Sigmoid colon (tissue), 4 donors: ENCODE results near the gene LRP1.

ENCODE experiments used
- EP300 ChIP-seq, 4 donors: sonication (generic); formaldehyde crosslinking; IDR thresholded peaks; one replicate each; pipeline ENCODE4 v1.6.1; 2017; ENCODE audit warnings: antibody characterized with exemption in 4 of 4
- TF ChIP-seq, protein P1 (sequence below), 4 experiments: fragments of 450-650 bp in 3 of 4; fragments of 200-600 bp in 1 of 4; IDR thresholded peaks; one replicate each; pipeline ENCODE4 v1.5.1; 2016 to 2019; ENCODE audit warnings: antibody characterized with exemption in 4 of 4, mild to moderate bottlenecking in 3 of 4, moderate library complexity in 2 of 4

DNA sequence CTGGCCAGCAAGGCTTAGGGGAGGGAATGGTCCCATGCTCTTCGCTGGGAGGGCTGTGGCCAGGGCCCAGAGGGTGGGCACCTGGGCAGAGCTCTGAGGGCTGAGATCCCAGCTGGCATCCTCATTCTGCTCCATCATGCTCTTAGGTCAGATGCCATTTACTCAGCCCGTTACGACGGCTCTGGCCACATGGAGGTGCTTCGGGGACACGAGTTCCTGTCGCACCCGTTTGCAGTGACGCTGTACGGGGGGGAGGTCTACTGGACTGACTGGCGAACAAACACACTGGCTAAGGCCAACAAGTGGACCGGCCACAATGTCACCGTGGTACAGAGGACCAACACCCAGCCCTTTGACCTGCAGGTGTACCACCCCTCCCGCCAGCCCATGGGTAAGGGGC lies 49.9 kb downstream of the LRP1 start:
- TF ChIP-seq, protein P1, sequence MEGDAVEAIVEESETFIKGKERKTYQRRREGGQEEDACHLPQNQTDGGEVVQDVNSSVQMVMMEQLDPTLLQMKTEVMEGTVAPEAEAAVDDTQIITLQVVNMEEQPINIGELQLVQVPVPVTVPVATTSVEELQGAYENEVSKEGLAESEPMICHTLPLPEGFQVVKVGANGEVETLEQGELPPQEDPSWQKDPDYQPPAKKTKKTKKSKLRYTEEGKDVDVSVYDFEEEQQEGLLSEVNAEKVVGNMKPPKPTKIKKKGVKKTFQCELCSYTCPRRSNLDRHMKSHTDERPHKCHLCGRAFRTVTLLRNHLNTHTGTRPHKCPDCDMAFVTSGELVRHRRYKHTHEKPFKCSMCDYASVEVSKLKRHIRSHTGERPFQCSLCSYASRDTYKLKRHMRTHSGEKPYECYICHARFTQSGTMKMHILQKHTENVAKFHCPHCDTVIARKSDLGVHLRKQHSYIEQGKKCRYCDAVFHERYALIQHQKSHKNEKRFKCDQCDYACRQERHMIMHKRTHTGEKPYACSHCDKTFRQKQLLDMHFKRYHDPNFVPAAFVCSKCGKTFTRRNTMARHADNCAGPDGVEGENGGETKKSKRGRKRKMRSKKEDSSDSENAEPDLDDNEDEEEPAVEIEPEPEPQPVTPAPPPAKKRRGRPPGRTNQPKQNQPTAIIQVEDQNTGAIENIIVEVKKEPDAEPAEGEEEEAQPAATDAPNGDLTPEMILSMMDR (IDR thresholded peaks at IDR 0.05): no peak
- no peak for TF ChIP-seq EP300 (IDR thresholded peaks at IDR 0.05)
